NCI-H82 treated with DMSO at 0.1 percent for 48 hours (cell line): ENCODE measurements around the gene NOS1AP.
A peak's percentile ranks its signal among the peaks of the same experiment; 100 is the strongest.
"Not testable (repeated sequence)": the region's sequence is repeated elsewhere in the genome, so short reads cannot be mapped to it uniquely, and the experiment has no call there.

Experiments
- DNase-seq: peaks from one replicate; lab custom pipeline; 2025; ENCODE audit not compliant: unreplicated experiment; lab: John Stamatoyannopoulos, UW

Gene NOS1AP

GRCh38 chr1:162056579-162056978 is 12.9 kb upstream of the NOS1AP start:
- DNase-seq: no peak

- DNase-seq: no peak
Observed at GRCh38 chr1:162059721-162060120, 9.8 kb upstream of the NOS1AP start.

- DNase-seq: no peak
Observed at GRCh38 chr1:162060314-162060713, 9.2 kb upstream of the NOS1AP start.

- DNase-seq: peak; percentile 96
Observed at GRCh38 chr1:162062542-162063015, 6.9 kb upstream of the NOS1AP start.

- DNase-seq: no peak
Observed at GRCh38 chr1:162065016-162065415, 4.5 kb upstream of the NOS1AP start.

GRCh38 chr1:162066836-162067235 is 2.7 kb upstream of the NOS1AP start:
- DNase-seq: not testable (repeated sequence)

- no peak for DNase-seq
Observed at GRCh38 chr1:162067466-162067865, 2.0 kb upstream of the NOS1AP start.

GRCh38 chr1:162068301-162068700 is 1.2 kb upstream of the NOS1AP start:
- no peak for DNase-seq

GRCh38 chr1:162070094-162070748 is 730 bp downstream of the NOS1AP start:
- DNase-seq: no peak

- DNase-seq: no peak
Observed at GRCh38 chr1:162070825-162071224, 1.3 kb downstream of the NOS1AP start.

GRCh38 chr1:162072740-162073139 is 3.2 kb downstream of the NOS1AP start:
- no peak for DNase-seq

- DNase-seq: no peak
Observed at GRCh38 chr1:162074276-162075005, 5.0 kb downstream of the NOS1AP start.

- no peak for DNase-seq
Observed at GRCh38 chr1:162075862-162076261, 6.4 kb downstream of the NOS1AP start.

GRCh38 chr1:162077648-162078299 is 8.3 kb downstream of the NOS1AP start:
- no peak for DNase-seq

GRCh38 chr1:162079030-162079429 is 9.5 kb downstream of the NOS1AP start:
- DNase-seq: no peak

GRCh38 chr1:162080472-162081015 is 11.1 kb downstream of the NOS1AP start:
- DNase-seq: no peak

GRCh38 chr1:162081316-162081715 is 11.8 kb downstream of the NOS1AP start:
- no peak for DNase-seq

GRCh38 chr1:162082080-162082479 is 12.6 kb downstream of the NOS1AP start:
- not testable (repeated sequence) for DNase-seq

GRCh38 chr1:162083273-162083672 is 13.8 kb downstream of the NOS1AP start:
- no peak for DNase-seq

GRCh38 chr1:162085991-162086390 is 16.5 kb downstream of the NOS1AP start:
- no peak for DNase-seq

GRCh38 chr1:162087111-162087510 is 17.6 kb downstream of the NOS1AP start:
- DNase-seq: no peak

- no peak for DNase-seq
Observed at GRCh38 chr1:162087574-162087973, 18.1 kb downstream of the NOS1AP start.
